ENCODE measurements around the gene CCDC188. TPM values are rescaled to one million over a fixed set of nuclear protein-coding genes. Genes with fewer than 3 reads are reported as not detected.

CCDC188 gene
- total and polyA plus RNA-seq, 4 donors = 0.63 to 4.0 (median 1.4) TPM

DNA sequence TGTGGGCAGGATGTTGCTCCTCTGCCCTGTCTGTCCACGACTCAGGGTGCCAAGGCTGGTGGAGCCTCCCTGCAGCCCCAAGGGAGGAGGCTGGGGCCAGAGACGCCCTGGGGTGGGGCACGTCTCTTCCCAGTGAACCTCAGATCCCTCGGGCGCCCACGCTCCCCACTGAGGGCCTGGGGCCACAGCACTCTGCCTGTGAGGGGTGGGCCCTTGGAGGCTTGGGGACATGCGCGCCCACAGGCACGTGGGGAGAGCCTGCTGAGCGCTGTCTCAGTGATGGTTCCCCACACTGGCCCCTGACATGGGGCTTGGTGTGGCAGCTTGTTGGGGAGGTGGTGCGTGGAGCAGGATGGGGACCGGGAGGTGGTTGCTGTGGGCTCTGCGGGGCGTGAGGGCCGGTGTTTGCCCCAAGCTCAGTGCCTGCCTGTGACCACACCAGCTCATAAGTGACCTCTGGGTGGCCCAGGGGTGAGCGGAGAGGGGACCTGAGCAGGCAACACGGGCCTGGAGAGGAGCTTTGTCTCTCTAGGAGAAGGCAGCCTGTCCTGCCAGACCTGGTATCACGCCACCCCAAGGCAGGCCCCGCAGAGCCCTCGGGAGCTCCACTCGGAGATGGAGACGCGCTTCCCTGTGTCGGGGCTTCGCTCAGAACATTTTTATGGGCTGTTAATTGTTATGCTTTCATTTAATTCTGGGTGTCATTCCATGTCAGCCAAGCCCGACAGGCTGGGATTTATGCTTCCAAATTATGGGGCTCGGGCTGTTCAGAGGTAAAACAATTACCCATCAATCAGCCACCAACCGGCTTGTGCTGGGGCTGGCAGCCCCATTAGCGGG, 27.4 kb upstream of the CCDC188 start:
- TF ChIP-seq, protein P1, sequence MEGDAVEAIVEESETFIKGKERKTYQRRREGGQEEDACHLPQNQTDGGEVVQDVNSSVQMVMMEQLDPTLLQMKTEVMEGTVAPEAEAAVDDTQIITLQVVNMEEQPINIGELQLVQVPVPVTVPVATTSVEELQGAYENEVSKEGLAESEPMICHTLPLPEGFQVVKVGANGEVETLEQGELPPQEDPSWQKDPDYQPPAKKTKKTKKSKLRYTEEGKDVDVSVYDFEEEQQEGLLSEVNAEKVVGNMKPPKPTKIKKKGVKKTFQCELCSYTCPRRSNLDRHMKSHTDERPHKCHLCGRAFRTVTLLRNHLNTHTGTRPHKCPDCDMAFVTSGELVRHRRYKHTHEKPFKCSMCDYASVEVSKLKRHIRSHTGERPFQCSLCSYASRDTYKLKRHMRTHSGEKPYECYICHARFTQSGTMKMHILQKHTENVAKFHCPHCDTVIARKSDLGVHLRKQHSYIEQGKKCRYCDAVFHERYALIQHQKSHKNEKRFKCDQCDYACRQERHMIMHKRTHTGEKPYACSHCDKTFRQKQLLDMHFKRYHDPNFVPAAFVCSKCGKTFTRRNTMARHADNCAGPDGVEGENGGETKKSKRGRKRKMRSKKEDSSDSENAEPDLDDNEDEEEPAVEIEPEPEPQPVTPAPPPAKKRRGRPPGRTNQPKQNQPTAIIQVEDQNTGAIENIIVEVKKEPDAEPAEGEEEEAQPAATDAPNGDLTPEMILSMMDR (IDR thresholded peaks at IDR 0.05; ENCODE audit: control extremely low read depth, extremely low read depth) = no peak
- no peak for ATAC-seq (ENCODE audit: insufficient read depth, low FRiP score)
- no peak overlapping the region for H3K9ac ChIP-seq (ENCODE audit: insufficient read depth in 1 of 2, low read length in 2 of 2)
- no peak overlapping the region for H3K27ac ChIP-seq (ENCODE audit: low read depth in 1 of 2, low read length in 1 of 2)
- no peaks in the 10 kb centered on the region for H3K36me3 ChIP-seq (ENCODE audit: control insufficient read depth in 4 of 4, insufficient read depth in 4 of 4, low read length in 4 of 4)
- H3K27me3 ChIP-seq (ENCODE audit: control insufficient read depth in 3 of 3, insufficient read depth in 3 of 3, low read length in 2 of 3) = no peaks in the 10 kb centered on the region
- no peak overlapping the region for H3K4me3 ChIP-seq
- H3K9me3 ChIP-seq (ENCODE audit: control insufficient read depth in 4 of 4, insufficient read depth in 3 of 4, low read length in 3 of 4) = no peaks in the 10 kb centered on the region
- WGBS, 2 donors = 87 to 95% methylated on average over 29 of the region's 29 CpGs
- no peaks in the 10 kb centered on the region for H3K4me1 ChIP-seq (ENCODE audit: control insufficient read depth in 5 of 5, insufficient read depth in 5 of 5, low read length in 5 of 5)
- no peak for DNase-seq

DNA sequence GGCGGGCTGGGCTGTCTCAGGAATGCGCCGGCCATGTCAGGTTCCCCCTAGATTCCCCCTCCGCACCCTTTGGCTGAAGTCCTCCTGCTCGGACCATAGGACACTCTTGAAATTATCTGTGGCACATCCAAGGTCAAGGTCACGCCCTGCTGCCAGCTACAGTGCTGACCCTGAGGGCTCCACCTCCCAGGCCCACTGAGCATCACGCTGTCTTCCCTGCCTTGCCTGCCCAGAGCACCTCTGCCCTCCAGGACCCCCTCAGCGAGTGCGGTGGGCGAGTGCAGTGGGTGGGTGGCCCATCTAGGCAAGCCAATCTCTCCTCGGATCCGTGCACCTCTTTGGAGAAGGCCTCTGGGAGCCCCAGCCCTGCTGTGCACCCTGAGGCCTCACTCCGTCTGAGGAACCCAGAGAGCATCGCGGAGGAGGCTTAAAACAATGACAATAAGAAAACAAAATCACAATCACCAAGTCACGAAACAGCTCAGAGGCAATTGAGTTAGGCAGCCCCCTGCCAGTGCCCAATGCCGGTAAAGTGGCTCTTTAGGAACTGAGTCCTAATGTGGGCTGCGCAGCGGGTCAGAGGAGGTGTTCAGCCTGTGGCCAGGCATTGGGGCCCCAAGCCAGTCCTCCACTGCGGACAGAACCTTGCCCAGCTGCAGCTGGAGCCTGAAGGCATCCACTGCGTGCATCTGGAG, 26.5 kb upstream of the CCDC188 start:
- ATAC-seq (ENCODE audit: insufficient read depth, low FRiP score) = no peak
- TF ChIP-seq, protein P1 (IDR thresholded peaks at IDR 0.05; ENCODE audit: control extremely low read depth, extremely low read depth) = no peak
- Histone ChIP-seq H3K9ac (ENCODE audit: insufficient read depth in 1 of 2, low read length in 2 of 2) (no peak overlapping the region), H3K36me3 (ENCODE audit: control insufficient read depth in 4 of 4, insufficient read depth in 4 of 4, low read length in 4 of 4) (no peaks in the 10 kb centered on the region), H3K27me3 (ENCODE audit: control insufficient read depth in 3 of 3, insufficient read depth in 3 of 3, low read length in 2 of 3) (no peaks in the 10 kb centered on the region), H3K4me3 (no peak overlapping the region), H3K4me1 (ENCODE audit: control insufficient read depth in 5 of 5, insufficient read depth in 5 of 5, low read length in 5 of 5) (no peaks in the 10 kb centered on the region), H3K9me3 (ENCODE audit: control insufficient read depth in 4 of 4, insufficient read depth in 3 of 4, low read length in 3 of 4) (no peaks in the 10 kb centered on the region), H3K27ac (ENCODE audit: low read depth in 1 of 2, low read length in 1 of 2) (no peak overlapping the region)
- 88 to 96% methylated on average over 21 of the region's 21 CpGs for WGBS, 2 donors
- no peak for DNase-seq

DNA sequence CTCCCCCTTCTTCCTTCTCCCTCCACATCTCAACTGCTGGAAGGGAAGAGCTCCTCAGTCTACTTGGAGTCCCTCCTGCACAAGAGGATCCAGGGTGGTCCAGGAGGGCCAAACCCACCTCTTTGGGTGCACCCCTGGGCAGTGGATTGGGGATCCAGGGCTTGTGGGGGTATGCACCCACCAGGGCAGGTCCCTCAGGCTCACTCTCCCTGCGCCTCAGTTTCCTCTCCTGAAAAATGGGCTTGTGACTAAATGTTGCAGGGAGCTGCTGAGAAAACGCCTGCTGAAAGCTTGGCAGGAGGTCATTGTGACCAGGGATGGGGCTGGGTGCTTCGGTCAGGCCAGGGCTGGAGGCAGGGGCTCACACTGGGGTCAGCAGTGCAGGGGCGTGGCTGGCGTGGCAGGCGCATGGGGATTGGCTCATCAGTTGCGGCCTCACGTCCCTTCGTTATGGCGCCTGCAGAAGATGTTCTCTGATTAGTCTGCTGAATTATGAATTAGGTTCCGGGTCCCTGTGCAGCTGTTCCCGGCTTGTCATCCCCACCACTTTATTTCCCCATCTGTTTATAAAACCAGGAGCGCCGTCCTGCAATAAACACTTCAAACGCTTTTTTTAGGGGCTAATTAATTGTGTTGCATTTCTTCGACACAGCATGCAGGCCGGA, 25.7 kb upstream of the CCDC188 start:
- no peaks in the 10 kb centered on the region for H3K36me3 ChIP-seq (ENCODE audit: control insufficient read depth in 4 of 4, insufficient read depth in 4 of 4, low read length in 4 of 4)
- no peaks in the 10 kb centered on the region for H3K9me3 ChIP-seq (ENCODE audit: control insufficient read depth in 4 of 4, insufficient read depth in 3 of 4, low read length in 3 of 4)
- H3K27me3 ChIP-seq (ENCODE audit: control insufficient read depth in 3 of 3, insufficient read depth in 3 of 3, low read length in 2 of 3) = no peaks in the 10 kb centered on the region
- no peaks in the 10 kb centered on the region for H3K4me1 ChIP-seq (ENCODE audit: control insufficient read depth in 5 of 5, insufficient read depth in 5 of 5, low read length in 5 of 5)
- no peak overlapping the region for H3K9ac ChIP-seq (ENCODE audit: insufficient read depth in 1 of 2, low read length in 2 of 2)
- no peak overlapping the region for H3K27ac ChIP-seq (ENCODE audit: low read depth in 1 of 2, low read length in 1 of 2)
- ATAC-seq (ENCODE audit: insufficient read depth, low FRiP score) (no peak), DNase-seq (no peak)
- TF ChIP-seq, protein P1 (IDR thresholded peaks at IDR 0.05; ENCODE audit: control extremely low read depth, extremely low read depth) = no peak
- WGBS, 2 donors = 75 to 88% methylated on average over 17 of the region's 17 CpGs
- H3K4me3 ChIP-seq = no peak overlapping the region
